Karpas-422 (cell line): ENCODE results near the gene RAB11FIP4. TPM values are rescaled to one million over a fixed set of nuclear protein-coding genes. Genes with fewer than 3 reads are reported as not detected.
"Not testable (repeated sequence)": the region's sequence is repeated elsewhere in the genome, so short reads cannot be mapped to it uniquely, and the experiment has no call there.

Experiments
- DNase-seq: peaks from one replicate; pipeline ENCODE4 v3.0.0-alpha.2; 2015
- H2AFZ ChIP-seq: fragments of 200-600 bp; sonication (generic); 2 replicates; pipeline ENCODE4 v1.6.1; 2014; ENCODE audit warnings: antibody characterized with exemption, low read length, mixed read lengths
- H3K27ac ChIP-seq: fragments of 200-600 bp; sonication (generic); 2 replicates; pipeline ENCODE4 v1.5.1; 2014; ENCODE audit warnings: mild to moderate bottlenecking, low read length, moderate library complexity
- H3K27me3 ChIP-seq: fragments of 200-600 bp; sonication (generic); 2 replicates; pipeline ENCODE4 v1.6.1; 2014; ENCODE audit warnings: low read length, mixed read lengths
- H3K36me3 ChIP-seq: fragments of 200-600 bp; sonication (generic); 2 replicates; pipeline ENCODE4 v1.6.1; 2014; ENCODE audit warnings: low read length, mixed read lengths; ENCODE audit not compliant: insufficient read depth
- H3K4me1 ChIP-seq: fragments of 200-600 bp; sonication (generic); 2 replicates; pipeline ENCODE4 v1.6.1; 2014; ENCODE audit warnings: mild to moderate bottlenecking, low read length, mixed read lengths
- H3K4me2 ChIP-seq: fragments of 200-600 bp; sonication (generic); 2 replicates; pipeline ENCODE4 v1.6.1; 2014; ENCODE audit warnings: low read length, low read depth, mild to moderate bottlenecking; ENCODE audit not compliant: poor library complexity, severe bottlenecking
- H3K4me3 ChIP-seq: fragments of 200-600 bp; sonication (generic); 2 replicates; pipeline ENCODE4 v1.5.1; 2014; ENCODE audit warnings: mild to moderate bottlenecking, antibody characterized with exemption, low read length, mixed read lengths
- H3K79me2 ChIP-seq: fragments of 200-600 bp; sonication (generic); 2 replicates; pipeline ENCODE4 v1.6.1; 2014; ENCODE audit warnings: mild to moderate bottlenecking, low read length, mixed read lengths
- H3K9ac ChIP-seq: fragments of 200-600 bp; sonication (generic); 2 replicates; pipeline ENCODE4 v1.6.0; 2014; ENCODE audit warnings: low read length
- H3K9me2 ChIP-seq: fragments of 200-600 bp; sonication (generic), shearing (Covaris generic); replicated peaks from 2 replicates; pipeline ENCODE4 v1.6.0; 2014; ENCODE audit warnings: mild to moderate bottlenecking, low read length, moderate library complexity; ENCODE audit not compliant: insufficient read depth
- H3K9me3 ChIP-seq: fragments of 300-700, 200-600 bp; sonication (generic); 2 replicates; pipeline ENCODE4 v1.6.1; 2014; ENCODE audit warnings: low read length, mixed read lengths
- H4K20me1 ChIP-seq: fragments of 200-600 bp; sonication (generic); 2 replicates; pipeline ENCODE4 v1.6.1; 2014; ENCODE audit warnings: mild to moderate bottlenecking, antibody characterized with exemption, low read length, low read depth; ENCODE audit not compliant: insufficient read depth
- total RNA-seq: library from RNA; depleted of rRNA; stranded (reverse); fragments of >200 nt; shearing (Covaris generic); gene quantifications from 2 replicates; pipeline ENCODE4 v1.2.3, GENCODE V29; 2014; ENCODE audit warnings: low replicate concordance

RAB11FIP4 gene
- total RNA-seq, 1 experiment from 2014 or later, result 3.6 TPM

DNA sequence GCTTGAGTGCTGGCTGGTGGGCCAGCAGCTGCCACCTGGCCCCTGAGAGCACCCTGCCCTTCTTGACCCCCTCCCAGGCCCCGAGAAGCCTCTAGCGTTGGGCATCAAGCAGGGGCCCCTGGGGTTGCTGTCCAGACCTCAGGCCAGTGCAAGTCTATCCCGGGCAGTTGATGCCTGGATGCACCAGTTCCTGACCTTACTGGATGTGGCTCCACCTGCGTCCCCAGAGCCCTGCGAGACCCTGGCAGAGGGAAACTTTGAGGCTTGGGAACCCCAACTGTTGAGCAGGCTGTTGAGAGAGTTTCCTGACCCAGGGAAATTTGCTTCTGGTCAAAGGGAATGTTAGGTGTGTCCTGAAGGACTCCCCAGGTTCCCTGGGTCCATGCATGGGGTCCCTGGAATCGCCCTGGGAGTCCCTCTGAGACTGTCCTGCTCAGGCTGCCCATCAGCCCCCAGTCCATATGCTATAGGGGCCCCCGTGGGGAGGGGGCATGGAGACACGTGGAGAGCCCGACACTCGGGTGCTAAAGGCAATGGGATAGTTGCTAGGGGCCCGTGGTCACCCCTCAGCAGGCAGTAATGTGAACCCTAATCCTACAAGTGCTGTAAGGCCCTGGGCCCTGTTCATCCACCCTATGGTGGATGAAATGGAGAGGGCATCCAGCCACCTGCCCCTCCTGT is 46.4 kb downstream of the RAB11FIP4 start:
- H3K4me3 ChIP-seq, result no peak overlapping the region

DNA sequence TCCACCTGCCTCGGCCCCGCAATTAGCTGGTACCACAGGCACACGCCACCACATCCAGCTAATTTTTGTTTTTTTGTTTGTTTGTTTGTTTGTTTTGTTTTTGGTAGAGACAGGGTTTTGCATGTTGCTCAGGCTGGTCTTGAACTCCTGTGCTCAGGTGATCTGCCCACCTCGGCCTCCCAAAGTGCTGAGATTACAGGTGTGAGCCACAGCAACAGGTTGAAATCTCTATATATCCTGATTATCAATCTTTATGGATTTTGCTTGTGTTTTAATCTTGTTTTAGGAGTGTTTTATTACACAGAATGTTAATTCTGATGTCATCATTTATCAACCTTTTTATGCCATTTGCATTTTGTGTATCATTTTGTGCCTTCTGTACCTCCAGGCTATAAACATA is 48.2 kb downstream of the RAB11FIP4 start:
- Histone ChIP-seq H3K27ac (no peak overlapping the region), H2AFZ (no peak overlapping the region), H4K20me1 (no peaks in the 10 kb centered on the region), H3K36me3 (no peaks in the 10 kb centered on the region), H3K27me3 (no peaks in the 10 kb centered on the region), H3K4me1 (peaks cover 4% of the 10 kb centered on the region; the same call in 1 of the 2 replicates), H3K79me2 (no peaks in the 10 kb centered on the region), H3K4me3 (no peak overlapping the region), H3K4me2 (no peak overlapping the region), H3K9me2 (no peaks in the 10 kb centered on the region), H3K9ac (no peak overlapping the region), H3K9me3 (no peaks in the 10 kb centered on the region)
- no peak for DNase-seq

More for the DNA sequence above, 46.4 kb downstream of the RAB11FIP4 start:
- no peaks in the 10 kb centered on the region for H3K79me2 ChIP-seq
- peaks cover 4% of the 10 kb centered on the region; the same call in 1 of the 2 replicates for H3K4me1 ChIP-seq
- H3K36me3 ChIP-seq, result no peaks in the 10 kb centered on the region
- H2AFZ ChIP-seq, result no peak overlapping the region
- no peaks in the 10 kb centered on the region for H3K9me2 ChIP-seq
- no peaks in the 10 kb centered on the region for H3K9me3 ChIP-seq
- no peaks in the 10 kb centered on the region for H3K27me3 ChIP-seq
- no peak overlapping the region for H3K9ac ChIP-seq
- DNase-seq, result no peak
- H3K4me2 ChIP-seq, result no peak overlapping the region
- H3K27ac ChIP-seq, result no peak overlapping the region
- H4K20me1 ChIP-seq, result no peaks in the 10 kb centered on the region

DNA sequence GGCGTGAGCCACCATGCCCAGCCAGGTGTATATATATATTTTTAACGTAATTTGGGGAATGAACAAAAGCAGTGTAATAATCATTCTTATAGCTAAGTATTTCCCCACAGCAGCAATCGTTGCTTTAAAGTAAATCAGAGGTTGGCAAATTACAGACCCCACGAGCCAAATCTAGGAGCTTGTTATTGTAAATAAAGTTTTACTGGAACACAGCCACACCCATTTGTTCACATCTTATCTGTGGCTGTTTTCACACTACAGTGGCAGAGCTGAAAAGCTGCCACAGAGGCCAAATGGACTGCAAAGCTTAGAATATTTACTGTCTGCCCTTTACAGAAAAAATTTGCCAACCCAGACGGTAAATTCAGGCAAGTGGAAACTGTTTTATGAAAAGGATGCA is 50.8 kb downstream of the RAB11FIP4 start:
- Histone ChIP-seq H2AFZ (no peak overlapping the region), H3K4me3 (no peak overlapping the region), H3K4me2 (no peak overlapping the region), H3K27me3 (no peaks in the 10 kb centered on the region), H3K4me1 (peaks cover 4% of the 10 kb centered on the region; the same call in 1 of the 2 replicates), H4K20me1 (no peaks in the 10 kb centered on the region), H3K9ac (no peak overlapping the region), H3K27ac (no peak overlapping the region), H3K36me3 (no peaks in the 10 kb centered on the region), H3K9me3 (no peaks in the 10 kb centered on the region), H3K79me2 (no peaks in the 10 kb centered on the region), H3K9me2 (no peaks in the 10 kb centered on the region)
- no peak for DNase-seq

DNA sequence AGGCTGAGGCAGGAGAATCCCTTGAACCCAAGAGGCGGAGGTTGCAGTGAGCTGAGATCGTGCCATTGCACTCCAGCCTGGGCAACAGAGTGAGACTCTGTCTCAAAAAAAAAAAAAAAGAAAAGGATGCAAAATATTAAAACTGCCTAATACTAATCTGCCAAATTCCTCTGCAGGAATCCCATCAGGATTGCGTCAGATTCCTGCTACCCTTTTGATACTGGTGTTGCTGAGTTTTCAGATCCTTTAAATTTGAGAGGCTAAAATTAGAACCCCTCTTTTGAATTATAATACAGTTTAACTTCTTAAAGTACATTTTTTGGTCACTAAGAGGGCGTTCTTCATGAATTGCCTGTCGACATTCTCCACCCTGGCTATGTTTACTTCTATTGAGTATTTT is 51.4 kb downstream of the RAB11FIP4 start:
- DNase-seq, H2AFZ ChIP-seq, H4K20me1 ChIP-seq: not testable (repeated sequence)

DNA sequence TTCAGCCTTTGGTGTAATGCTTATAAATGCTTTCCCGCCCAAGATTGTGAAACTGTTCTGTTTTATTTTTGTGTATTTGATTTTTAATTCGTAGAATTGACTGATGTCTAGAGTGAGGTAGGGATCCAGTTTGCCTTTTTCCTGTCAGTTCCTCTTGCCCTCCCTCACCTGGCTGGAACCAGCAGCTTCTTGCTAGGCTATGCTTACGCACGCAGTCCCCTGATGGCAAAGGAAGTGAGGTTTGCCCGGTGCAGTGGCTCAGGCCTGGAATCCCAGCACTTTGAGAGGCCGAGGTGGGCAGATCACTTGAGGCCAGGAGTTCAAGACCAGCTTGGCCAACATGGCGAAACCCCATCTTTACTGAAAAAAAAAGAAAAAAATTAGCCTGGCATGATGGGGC is 51.9 kb downstream of the RAB11FIP4 start:
- H3K79me2 ChIP-seq, result no peaks in the 10 kb centered on the region
- H3K9me2 ChIP-seq, result no peaks in the 10 kb centered on the region

More for the DNA sequence above, 51.4 kb downstream of the RAB11FIP4 start:
- H3K9me2 ChIP-seq, H3K4me2 ChIP-seq, H3K36me3 ChIP-seq, H3K4me1 ChIP-seq, H3K79me2 ChIP-seq, H3K4me3 ChIP-seq, H3K9me3 ChIP-seq, H3K27ac ChIP-seq, H3K27me3 ChIP-seq, H3K9ac ChIP-seq: not testable (repeated sequence)

DNA sequence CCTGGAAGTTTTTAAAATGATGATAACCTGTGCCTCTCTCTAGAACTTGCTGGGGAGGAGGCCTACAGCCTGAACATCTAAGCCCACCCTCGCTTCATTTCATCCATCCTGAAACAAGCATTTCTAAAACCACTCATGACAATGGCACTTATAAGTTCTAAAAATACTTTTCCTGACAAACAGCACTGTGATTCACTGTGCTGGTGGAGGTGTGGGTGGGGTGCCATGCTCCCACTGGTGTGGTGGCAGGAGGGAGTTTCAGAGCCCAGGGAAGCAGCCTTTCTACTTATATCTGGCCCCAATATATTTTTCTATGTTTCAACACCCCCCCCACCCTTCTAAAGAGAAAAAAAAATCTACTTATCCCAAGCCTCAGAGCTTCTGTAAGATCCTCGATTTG is 52.6 kb downstream of the RAB11FIP4 start:
- H3K9me2 ChIP-seq, result no peaks in the 10 kb centered on the region
- no peaks in the 10 kb centered on the region for H4K20me1 ChIP-seq
- H3K27me3 ChIP-seq, result no peaks in the 10 kb centered on the region
- no peak overlapping the region for H3K27ac ChIP-seq
- H3K79me2 ChIP-seq, result no peaks in the 10 kb centered on the region
- H3K9me3 ChIP-seq, result no peaks in the 10 kb centered on the region
- no peak overlapping the region for H3K9ac ChIP-seq
- no peaks in the 10 kb centered on the region for H3K4me1 ChIP-seq
- H3K36me3 ChIP-seq, result no peaks in the 10 kb centered on the region
- DNase-seq, result no peak
- no peak overlapping the region for H3K4me2 ChIP-seq
- H2AFZ ChIP-seq, result no peak overlapping the region
- H3K4me3 ChIP-seq, result no peak overlapping the region

More for the DNA sequence above, 51.9 kb downstream of the RAB11FIP4 start:
- Histone ChIP-seq H3K4me2 (no peak overlapping the region), H3K27me3 (no peaks in the 10 kb centered on the region), H2AFZ (no peak overlapping the region), H4K20me1 (no peaks in the 10 kb centered on the region), H3K9me3 (no peaks in the 10 kb centered on the region), H3K4me3 (no peak overlapping the region), H3K9ac (no peak overlapping the region), H3K27ac (no peak overlapping the region), H3K36me3 (no peaks in the 10 kb centered on the region), H3K4me1 (no peaks in the 10 kb centered on the region)
- no peak for DNase-seq

DNA sequence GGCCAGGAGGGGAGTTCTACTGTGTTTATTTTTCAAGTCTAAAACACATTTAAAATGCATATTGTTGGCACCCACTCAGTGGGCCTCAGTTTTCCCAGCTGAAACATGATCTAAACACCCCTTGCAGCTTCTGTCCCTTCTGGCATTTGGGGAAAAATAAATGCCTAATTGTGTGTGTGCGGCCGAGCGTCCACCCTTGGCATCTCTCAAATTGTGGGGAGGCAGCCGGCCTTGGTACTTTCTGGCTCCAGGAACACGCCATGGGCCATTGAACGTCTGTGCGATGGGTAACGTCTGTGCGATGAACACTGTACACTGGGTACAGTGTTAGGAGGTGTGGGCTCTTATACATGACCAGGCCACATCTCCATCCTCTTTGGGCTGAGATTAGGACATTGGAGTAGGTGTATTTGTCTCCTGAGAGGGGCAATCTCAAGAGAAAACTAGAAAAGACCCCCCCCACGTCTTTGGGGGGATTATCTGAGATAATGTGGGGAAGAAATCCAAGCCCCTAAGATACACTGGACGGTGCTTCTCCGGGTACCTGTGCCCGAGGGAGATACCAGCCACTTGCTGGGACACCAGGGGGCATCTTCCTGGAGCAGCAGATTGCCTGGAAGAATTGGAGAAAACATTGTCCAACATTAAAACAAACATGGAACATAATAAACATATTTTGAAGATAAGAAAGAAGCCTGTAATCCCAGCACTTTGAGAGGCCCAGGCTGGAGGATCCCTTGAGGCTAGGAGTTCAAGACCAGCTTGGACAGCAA is 54.9 kb downstream of the RAB11FIP4 start:
- H3K36me3 ChIP-seq, result no peaks in the 10 kb centered on the region
- H3K9me3 ChIP-seq, result no peaks in the 10 kb centered on the region
- no peak overlapping the region for H2AFZ ChIP-seq
- H3K4me1 ChIP-seq, result no peaks in the 10 kb centered on the region
- DNase-seq, result no peak
- H3K4me3 ChIP-seq, result no peak overlapping the region
- no peak overlapping the region for H3K4me2 ChIP-seq
- H3K79me2 ChIP-seq, result no peaks in the 10 kb centered on the region
- no peak overlapping the region for H3K9ac ChIP-seq
- H4K20me1 ChIP-seq, result no peaks in the 10 kb centered on the region
- no peak overlapping the region for H3K27ac ChIP-seq
- H3K27me3 ChIP-seq, result no peaks in the 10 kb centered on the region
- no peaks in the 10 kb centered on the region for H3K9me2 ChIP-seq

DNA sequence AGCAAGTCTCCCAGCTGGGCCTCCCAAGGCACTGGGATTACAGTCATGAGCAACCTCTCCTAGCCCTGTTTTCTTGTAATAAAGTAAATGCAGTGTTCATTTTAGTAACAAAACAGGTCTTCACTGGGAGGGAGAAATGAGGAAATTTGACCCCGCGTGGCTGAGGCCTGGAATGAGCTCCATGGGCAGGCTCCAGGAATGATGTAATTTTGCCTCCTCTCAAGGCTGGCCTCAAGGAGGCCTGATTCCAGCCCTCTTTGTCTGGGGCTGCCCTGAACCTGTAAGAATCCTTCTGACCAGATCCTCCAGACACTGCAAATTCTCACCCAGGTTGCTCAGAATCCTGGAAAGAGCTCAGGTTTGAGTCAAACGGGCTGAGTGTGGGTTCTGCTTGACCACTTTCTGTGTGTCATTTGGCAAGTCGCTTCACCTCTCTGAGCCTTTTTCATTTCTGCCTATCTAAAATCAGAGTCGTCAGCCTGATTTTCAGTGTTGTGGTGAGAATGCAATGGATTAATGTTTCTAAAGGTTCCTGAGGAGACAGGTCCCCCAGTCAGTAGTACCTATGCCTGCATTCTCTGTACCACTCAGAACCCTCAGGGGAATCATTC is 57.1 kb downstream of the RAB11FIP4 start:
- H3K4me1 ChIP-seq, result no peaks in the 10 kb centered on the region
- H3K9me3 ChIP-seq, result no peaks in the 10 kb centered on the region
- H3K4me3 ChIP-seq, result no peak overlapping the region
- no peaks in the 10 kb centered on the region for H3K9me2 ChIP-seq
- H3K27me3 ChIP-seq, result no peaks in the 10 kb centered on the region
- no peaks in the 10 kb centered on the region for H3K79me2 ChIP-seq
- no peaks in the 10 kb centered on the region for H3K36me3 ChIP-seq
- no peak overlapping the region for H3K4me2 ChIP-seq
- no peak for DNase-seq
- no peak overlapping the region for H3K27ac ChIP-seq
- no peak overlapping the region for H3K9ac ChIP-seq
- H4K20me1 ChIP-seq, result no peaks in the 10 kb centered on the region
- H2AFZ ChIP-seq, result no peak overlapping the region
